Sigmoid colon (tissue), 7 donors: ENCODE data around the gene LCLAT1. TPM values are rescaled to one million over a fixed set of nuclear protein-coding genes. Genes with fewer than 3 reads are reported as not detected.
A peak's percentile ranks its signal among the peaks of the same experiment; 100 is the strongest.

Experiments
- DNase-seq: peaks from one replicate; pipeline ENCODE4 v3.0.0-alpha.2; 2019
- H3K27ac ChIP-seq, 4 donors: fragments of 200-600 bp; sonication (generic); one replicate each; pipeline ENCODE4 v1.5.1; 2016 to 2019; ENCODE audit warnings: mild to moderate bottlenecking in 1 of 4
- H3K27me3 ChIP-seq, 3 donors: fragments of 200-600 bp; sonication (generic); one replicate each; pipeline ENCODE4 v1.5.1; 2019; ENCODE audit warnings: mild to moderate bottlenecking in 1 of 3
- H3K36me3 ChIP-seq, 4 donors: fragments of 200-600 bp; sonication (generic); one replicate each; pipeline ENCODE4 v1.5.1; 2016 to 2019
- H3K4me1 ChIP-seq, 4 donors: fragments of 200-600 bp; sonication (generic); one replicate each; pipeline ENCODE4 v1.5.1; 2017 to 2019
- H3K4me3 ChIP-seq, 4 donors: fragments of 200-600 bp; sonication (generic); one replicate each; pipeline ENCODE4 v1.5.1; 2017 to 2019; ENCODE audit warnings: mild to moderate bottlenecking in 2 of 4, moderate library complexity in 1 of 4
- H3K9me3 ChIP-seq, 4 donors: fragments of 200-600 bp in 3 of 4; sonication (generic) in 3 of 4; one replicate each; pipeline versions ENCODE4 v1.5.1 to v1.6.1; 2013 to 2019
- EP300 ChIP-seq, 4 donors: sonication (generic); formaldehyde crosslinking; IDR thresholded peaks; one replicate each; pipeline ENCODE4 v1.6.1; 2017; ENCODE audit warnings: antibody characterized with exemption in 4 of 4
- POLR2A ChIP-seq, 2 donors: fragments of 450-650 bp; IDR thresholded peaks; one replicate each; pipeline ENCODE4 v1.6.1; 2016; ENCODE audit warnings: antibody characterized with exemption in 2 of 2, mild to moderate bottlenecking in 2 of 2, moderate library complexity in 2 of 2
- POLR2AphosphoS5 ChIP-seq, 4 donors: sonication (generic); formaldehyde crosslinking; IDR thresholded peaks; one replicate each; pipeline ENCODE4 v1.6.1; 2017; ENCODE audit warnings: antibody characterized with exemption in 4 of 4
- WGBS, 2 donors: extraction: QIAGEN DNeasy Blood & Tissue Kit; methylation state at CpG; one replicate each; pipeline ENCODE4 v1.1.7; 2013; 5-methylcytosine and 5-hydroxymethylcytosine counted together
- intact Hi-C: fragments of 100-400 bp; cut with DNase I; formaldehyde crosslinking; loops from one replicate; pipeline ENCODE4 v1.15.1; 2023
- polyA plus RNA-seq, 3 donors: library from polyadenylated mRNA; stranded (reverse); fragments of 200-250 nt; gene quantifications; one replicate each; pipeline ENCODE4 v1.2.3, GENCODE V29; 2013
- total RNA-seq, 4 donors: library from RNA; depleted of rRNA; stranded (reverse); fragments of >200 nt; gene quantifications; one replicate each; pipeline ENCODE4 v1.1.0, GENCODE V29; 2016
- TF ChIP-seq, protein P1 (sequence below), 4 experiments: fragments of 450-650 bp in 3 of 4; fragments of 200-600 bp in 1 of 4; IDR thresholded peaks; one replicate each; pipeline ENCODE4 v1.5.1; 2016 to 2019; ENCODE audit warnings: antibody characterized with exemption in 4 of 4, mild to moderate bottlenecking in 3 of 4, moderate library complexity in 2 of 4
- donor health status: healthy with polysubstance abuse.
- donor health status: Bipolar disorder and iron deficiency.
- donor health status: healthy.

LCLAT1 gene
- total and polyA plus RNA-seq, 7 donors, result 1.2 to 17.2 (median 10.0) TPM

DNA sequence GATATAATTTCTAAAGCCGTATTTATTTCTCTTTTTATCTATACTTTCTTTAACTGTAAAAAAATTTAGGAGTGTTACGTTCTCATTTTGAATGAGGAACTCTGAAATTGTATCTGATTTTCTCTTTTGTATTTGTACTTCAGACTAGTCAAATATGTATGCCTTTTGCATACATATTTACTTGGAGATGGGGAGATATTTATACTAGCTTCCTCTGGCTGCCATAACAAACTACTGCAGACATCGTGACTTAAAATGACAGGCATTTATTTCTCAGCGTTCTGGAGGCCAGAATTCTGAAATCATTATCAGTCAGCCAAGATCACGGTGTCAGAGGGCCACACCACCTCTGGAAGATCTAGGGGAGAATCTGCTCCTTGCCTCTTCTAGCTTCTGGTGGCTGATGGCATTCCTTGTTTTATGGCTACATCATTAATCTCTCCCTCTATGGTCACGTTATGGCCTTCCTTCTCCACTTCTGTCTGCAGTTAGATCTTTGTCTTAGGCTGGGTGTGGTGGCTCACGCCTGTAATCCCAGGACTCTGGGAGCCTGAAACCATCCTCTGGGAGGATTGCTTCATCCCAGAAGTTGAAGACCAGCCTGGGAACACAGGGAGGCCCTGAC, 8.2 kb downstream of the LCLAT1 start:
- no peak for DNase-seq
- intact Hi-C loops, result no loop called here
- Histone ChIP-seq H3K4me3 (no peak overlapping the region), H3K27me3 (no peaks in the 10 kb centered on the region), H3K9me3 (no peaks in the 10 kb centered on the region), H3K36me3 (no peaks in the 10 kb centered on the region), H3K27ac (peak overlapping the region; percentile 41 to 72 (median 58)), H3K4me1 (peaks cover 0 to 21% (median 14%) of the 10 kb centered on the region in 4 donors)
- no peak for TF ChIP-seq POLR2AphosphoS5 (IDR thresholded peaks at IDR 0.05)
- TF ChIP-seq POLR2A (IDR thresholded peaks at IDR 0.05), result no peak
- TF ChIP-seq, protein P1, sequence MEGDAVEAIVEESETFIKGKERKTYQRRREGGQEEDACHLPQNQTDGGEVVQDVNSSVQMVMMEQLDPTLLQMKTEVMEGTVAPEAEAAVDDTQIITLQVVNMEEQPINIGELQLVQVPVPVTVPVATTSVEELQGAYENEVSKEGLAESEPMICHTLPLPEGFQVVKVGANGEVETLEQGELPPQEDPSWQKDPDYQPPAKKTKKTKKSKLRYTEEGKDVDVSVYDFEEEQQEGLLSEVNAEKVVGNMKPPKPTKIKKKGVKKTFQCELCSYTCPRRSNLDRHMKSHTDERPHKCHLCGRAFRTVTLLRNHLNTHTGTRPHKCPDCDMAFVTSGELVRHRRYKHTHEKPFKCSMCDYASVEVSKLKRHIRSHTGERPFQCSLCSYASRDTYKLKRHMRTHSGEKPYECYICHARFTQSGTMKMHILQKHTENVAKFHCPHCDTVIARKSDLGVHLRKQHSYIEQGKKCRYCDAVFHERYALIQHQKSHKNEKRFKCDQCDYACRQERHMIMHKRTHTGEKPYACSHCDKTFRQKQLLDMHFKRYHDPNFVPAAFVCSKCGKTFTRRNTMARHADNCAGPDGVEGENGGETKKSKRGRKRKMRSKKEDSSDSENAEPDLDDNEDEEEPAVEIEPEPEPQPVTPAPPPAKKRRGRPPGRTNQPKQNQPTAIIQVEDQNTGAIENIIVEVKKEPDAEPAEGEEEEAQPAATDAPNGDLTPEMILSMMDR (IDR thresholded peaks at IDR 0.05), result no peak
- no peak for TF ChIP-seq EP300 (IDR thresholded peaks at IDR 0.05)
- 49 to 63% methylated on average over 7 of the region's 7 CpGs for WGBS, 2 donors

DNA sequence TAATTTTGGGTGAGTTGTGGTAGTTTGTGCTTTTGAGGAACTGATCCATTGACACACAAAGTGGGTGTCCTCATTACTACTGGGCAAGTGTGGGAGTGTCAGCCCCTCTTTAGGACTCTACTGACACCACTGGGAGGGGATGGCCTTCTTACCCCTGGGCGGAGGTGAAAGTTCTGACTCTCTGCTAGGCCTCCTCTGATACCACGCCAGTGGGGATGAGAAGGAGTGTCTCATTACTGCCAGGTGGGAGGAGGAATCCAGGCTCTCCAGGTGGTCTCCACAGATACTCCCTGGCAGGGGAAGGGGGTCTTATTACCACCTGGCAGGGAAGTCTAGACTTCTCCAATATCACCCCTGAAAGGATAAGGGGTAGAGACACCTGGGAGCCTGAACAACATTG, 9.1 kb downstream of the LCLAT1 start:
- no peak for DNase-seq
- Histone ChIP-seq H3K27me3 (no peaks in the 10 kb centered on the region), H3K36me3 (no peaks in the 10 kb centered on the region), H3K4me3 (no peak overlapping the region), H3K9me3 (no peaks in the 10 kb centered on the region), H3K4me1 (peaks cover 0 to 21% (median 14%) of the 10 kb centered on the region in 4 donors), H3K27ac (peak overlapping the region in 1 of 4 donors; percentile 72)
- intact Hi-C loops, result no loop called here
- WGBS, 2 donors, result 93 to 97% methylated on average over 2 of the region's 2 CpGs
- TF ChIP-seq POLR2AphosphoS5 (IDR thresholded peaks at IDR 0.05), result no peak
- no peak for TF ChIP-seq POLR2A (IDR thresholded peaks at IDR 0.05)
- TF ChIP-seq, protein P1 (IDR thresholded peaks at IDR 0.05), result no peak

DNA sequence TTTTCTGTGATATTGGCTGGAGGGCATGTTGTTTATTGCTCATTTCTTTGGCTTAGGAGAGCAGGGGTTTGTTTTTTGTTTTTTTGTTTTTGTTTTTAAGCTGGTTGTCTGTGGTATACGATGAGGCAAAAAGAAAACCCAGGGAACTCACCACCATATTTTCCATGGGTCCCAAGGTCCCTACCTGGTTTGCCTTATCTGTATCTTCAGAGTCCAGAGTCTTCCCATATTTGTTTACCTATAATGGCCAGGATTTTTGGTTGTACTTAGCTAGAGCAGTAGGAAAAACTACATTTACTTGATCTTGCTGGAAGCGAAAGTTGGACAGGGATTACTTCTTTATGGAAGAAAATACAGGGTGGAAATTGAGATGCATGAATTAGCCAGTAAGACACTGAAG, 9.5 kb downstream of the LCLAT1 start:
- no peaks in the 10 kb centered on the region for H3K9me3 ChIP-seq
- no peak for DNase-seq
- peaks cover 0 to 21% (median 14%) of the 10 kb centered on the region in 4 donors for H3K4me1 ChIP-seq
- peak overlapping the region in 1 of 4 donors; percentile 72 for H3K27ac ChIP-seq
- H3K36me3 ChIP-seq, result no peaks in the 10 kb centered on the region
- intact Hi-C loops, result no loop called here
- TF ChIP-seq POLR2A (IDR thresholded peaks at IDR 0.05) (no peak), EP300 (IDR thresholded peaks at IDR 0.05) (no peak), POLR2AphosphoS5 (IDR thresholded peaks at IDR 0.05) (no peak)
- TF ChIP-seq, protein P1 (IDR thresholded peaks at IDR 0.05), result no peak
- H3K4me3 ChIP-seq, result no peak overlapping the region
- WGBS, 2 donors, result 92 to 95% methylated on average over 2 of the region's 2 CpGs
- H3K27me3 ChIP-seq, result no peaks in the 10 kb centered on the region

DNA sequence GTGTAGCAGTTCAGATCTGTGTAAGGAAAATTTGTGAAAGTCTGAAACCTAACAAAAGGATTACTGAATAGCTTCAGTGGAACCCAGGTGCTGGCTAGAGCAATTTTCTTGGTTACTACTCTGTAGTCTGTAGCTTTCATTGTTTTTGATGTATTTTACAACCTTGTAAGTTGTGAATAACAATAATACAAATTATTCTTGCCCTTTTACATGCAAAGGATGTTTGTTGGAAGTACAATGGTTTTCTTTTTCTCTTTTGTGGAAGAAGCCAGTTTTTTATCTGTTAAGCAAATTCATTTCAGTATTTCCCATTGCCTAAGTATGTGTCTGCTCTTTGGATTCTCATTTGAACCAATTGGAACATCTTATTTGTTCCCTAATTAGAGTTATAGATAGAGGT, 10.2 kb downstream of the LCLAT1 start:
- Histone ChIP-seq H3K36me3 (no peaks in the 10 kb centered on the region), H3K27me3 (no peaks in the 10 kb centered on the region), H3K9me3 (no peaks in the 10 kb centered on the region), H3K4me1 (peaks cover 0 to 21% (median 14%) of the 10 kb centered on the region in 4 donors), H3K27ac (no peak overlapping the region), H3K4me3 (no peak overlapping the region)
- intact Hi-C loops, result no loop called here
- no peak for DNase-seq
- TF ChIP-seq POLR2AphosphoS5 (IDR thresholded peaks at IDR 0.05) (no peak), EP300 (IDR thresholded peaks at IDR 0.05) (no peak), POLR2A (IDR thresholded peaks at IDR 0.05) (no peak)
- TF ChIP-seq, protein P1 (IDR thresholded peaks at IDR 0.05), result no peak

DNA sequence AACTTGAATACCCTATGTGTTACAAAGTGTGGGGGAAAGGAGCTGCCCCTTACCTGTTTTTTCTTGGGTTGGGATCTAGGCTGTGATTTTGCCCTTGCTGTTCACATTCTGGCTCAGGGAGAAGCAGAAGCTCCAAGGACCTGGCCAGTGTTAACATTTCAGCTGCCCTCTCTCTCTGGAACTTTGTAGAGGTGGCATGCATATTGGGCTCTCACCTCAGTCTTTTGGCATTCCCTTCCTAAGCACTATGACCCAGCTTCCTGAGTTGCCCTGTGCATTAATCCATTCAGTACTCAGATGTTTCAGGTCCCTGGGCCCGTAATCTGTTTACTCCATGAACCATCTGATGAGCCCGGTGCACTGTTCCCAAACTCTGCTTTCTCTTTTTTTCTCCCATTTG, 12.1 kb downstream of the LCLAT1 start:
- Histone ChIP-seq H3K4me3 (no peak overlapping the region), H3K27ac (no peak overlapping the region), H3K36me3 (no peaks in the 10 kb centered on the region), H3K27me3 (no peaks in the 10 kb centered on the region), H3K9me3 (no peaks in the 10 kb centered on the region), H3K4me1 (peaks cover 0 to 20% (median 14%) of the 10 kb centered on the region in 4 donors)
- no peak for DNase-seq
- WGBS, 2 donors, result 67 to 68% methylated on average over 2 of the region's 2 CpGs
- intact Hi-C loops, result no loop called here
- TF ChIP-seq POLR2AphosphoS5 (IDR thresholded peaks at IDR 0.05) (no peak), POLR2A (IDR thresholded peaks at IDR 0.05) (no peak), EP300 (IDR thresholded peaks at IDR 0.05) (no peak)
- TF ChIP-seq, protein P1 (IDR thresholded peaks at IDR 0.05), result no peak
